Measurements from ENCODE around the gene PRLH.

PRLH gene

DNA sequence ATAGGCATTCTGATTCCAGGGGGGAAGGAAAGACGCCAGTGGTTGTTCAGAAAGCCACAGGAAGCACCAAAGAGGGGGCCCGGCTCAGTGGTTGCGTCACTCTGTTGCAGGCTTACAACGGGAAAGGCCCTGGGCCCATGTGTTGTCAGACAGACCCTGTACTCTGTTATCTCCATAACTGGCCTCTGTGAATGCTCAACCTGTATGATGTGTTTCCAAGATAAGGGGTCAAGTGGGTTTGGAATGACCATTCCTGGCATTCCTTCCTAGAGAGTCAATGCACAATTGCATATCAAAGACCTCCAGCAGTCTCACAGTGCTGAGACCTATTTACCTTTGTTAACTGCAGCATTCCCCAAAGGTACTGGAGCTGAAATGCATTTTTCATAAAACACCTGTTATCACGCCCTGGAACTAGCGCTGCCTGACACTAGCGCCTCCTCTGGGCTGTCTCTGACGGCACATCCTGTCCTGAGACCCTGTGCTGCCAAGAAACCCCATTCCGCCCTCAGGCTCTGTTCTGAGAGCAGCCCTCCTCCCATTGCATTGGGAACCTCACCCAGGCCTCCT lies 47.9 kb downstream of the PRLH start:
- Mint-ChIP-seq H3K27me3 (ENCODE audit: low read depth) (no peaks in the 10 kb centered on the region), H3K9me3 (no peaks in the 10 kb centered on the region), H3K4me1 (peaks cover 54% of the 10 kb centered on the region), H3K36me3 (ENCODE audit: low read depth) (no peaks in the 10 kb centered on the region), H3K4me3 (no peak overlapping the region), H3K27ac (peak overlapping the region in 1 of 3 experiments; percentile 94)
- TF ChIP-seq, protein P1, sequence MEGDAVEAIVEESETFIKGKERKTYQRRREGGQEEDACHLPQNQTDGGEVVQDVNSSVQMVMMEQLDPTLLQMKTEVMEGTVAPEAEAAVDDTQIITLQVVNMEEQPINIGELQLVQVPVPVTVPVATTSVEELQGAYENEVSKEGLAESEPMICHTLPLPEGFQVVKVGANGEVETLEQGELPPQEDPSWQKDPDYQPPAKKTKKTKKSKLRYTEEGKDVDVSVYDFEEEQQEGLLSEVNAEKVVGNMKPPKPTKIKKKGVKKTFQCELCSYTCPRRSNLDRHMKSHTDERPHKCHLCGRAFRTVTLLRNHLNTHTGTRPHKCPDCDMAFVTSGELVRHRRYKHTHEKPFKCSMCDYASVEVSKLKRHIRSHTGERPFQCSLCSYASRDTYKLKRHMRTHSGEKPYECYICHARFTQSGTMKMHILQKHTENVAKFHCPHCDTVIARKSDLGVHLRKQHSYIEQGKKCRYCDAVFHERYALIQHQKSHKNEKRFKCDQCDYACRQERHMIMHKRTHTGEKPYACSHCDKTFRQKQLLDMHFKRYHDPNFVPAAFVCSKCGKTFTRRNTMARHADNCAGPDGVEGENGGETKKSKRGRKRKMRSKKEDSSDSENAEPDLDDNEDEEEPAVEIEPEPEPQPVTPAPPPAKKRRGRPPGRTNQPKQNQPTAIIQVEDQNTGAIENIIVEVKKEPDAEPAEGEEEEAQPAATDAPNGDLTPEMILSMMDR (IDR thresholded peaks at IDR 0.05; ENCODE audit: unreplicated experiment in 3 of 3), result no peak

DNA sequence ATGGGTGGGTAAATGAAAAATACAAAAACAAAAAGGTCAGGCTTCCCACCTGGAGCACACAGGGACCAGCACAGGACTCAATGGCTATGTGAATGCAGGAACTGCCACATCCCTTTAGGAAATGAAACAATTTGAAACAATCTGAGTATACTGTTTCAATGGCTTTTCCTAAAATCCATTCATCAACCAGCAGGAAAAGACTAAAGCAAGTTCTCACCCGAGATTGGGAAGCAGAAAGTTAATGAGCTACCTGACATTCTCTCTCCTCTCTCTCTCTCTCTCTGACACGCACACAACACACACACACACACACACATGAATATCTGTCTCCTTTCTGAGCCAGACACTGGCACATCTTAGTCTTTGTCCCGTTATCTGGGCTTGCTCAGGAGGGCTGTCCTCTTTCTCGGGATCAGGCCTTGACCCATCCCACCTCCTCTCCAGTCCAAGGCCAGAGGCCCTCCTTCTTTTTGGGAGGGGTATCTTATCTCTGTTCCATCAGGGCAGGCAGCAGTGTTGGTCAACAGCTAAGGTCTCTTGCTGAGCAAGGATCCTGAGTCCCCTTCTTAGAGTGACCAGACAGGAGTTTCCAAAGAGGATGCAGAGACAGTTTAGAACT lies 49.4 kb downstream of the PRLH start:
- TF ChIP-seq, protein P1 (IDR thresholded peaks at IDR 0.05; ENCODE audit: unreplicated experiment in 3 of 3), result no peak
- H3K9me3 Mint-ChIP-seq, result peaks cover 3% of the 10 kb centered on the region
- H3K4me3 Mint-ChIP-seq, result no peak overlapping the region
- peaks cover 4% of the 10 kb centered on the region for H3K27me3 Mint-ChIP-seq (ENCODE audit: low read depth)
- peak overlapping the region; percentile 1 to 94 (median 88) for H3K27ac Mint-ChIP-seq
- peaks cover 58% of the 10 kb centered on the region for H3K4me1 Mint-ChIP-seq
- H3K36me3 Mint-ChIP-seq (ENCODE audit: low read depth), result no peaks in the 10 kb centered on the region

DNA sequence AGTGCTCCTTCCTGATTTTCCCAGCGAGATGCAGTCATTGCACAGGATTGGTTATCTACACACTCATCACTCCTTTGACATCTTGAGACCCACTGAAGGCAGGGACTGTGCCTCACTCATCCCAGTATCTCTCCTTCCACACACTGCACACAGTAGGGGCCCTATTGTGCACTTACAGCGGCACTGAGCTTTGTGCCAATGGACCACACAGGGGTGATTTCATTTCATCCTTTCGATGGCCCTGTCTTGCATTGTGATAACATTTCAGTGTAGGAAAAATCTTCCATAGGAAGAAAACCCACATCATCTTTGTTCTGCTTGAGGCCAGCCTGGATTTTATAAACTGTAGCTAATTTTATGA lies 50.0 kb downstream of the PRLH start:
- Mint-ChIP-seq H3K4me3 (peak overlapping the region in 1 of 3 experiments; percentile 46), H3K36me3 (ENCODE audit: low read depth) (no peaks in the 10 kb centered on the region)

More for the DNA sequence above, 50.0 kb downstream of the PRLH start:
- Mint-ChIP-seq H3K4me1 (peaks cover 60% of the 10 kb centered on the region), H3K27me3 (ENCODE audit: low read depth) (peaks cover 4% of the 10 kb centered on the region), H3K9me3 (peaks cover 6% of the 10 kb centered on the region), H3K27ac (peak overlapping the region; percentile 72 to 94 (median 88))
- TF ChIP-seq, protein P1 (IDR thresholded peaks at IDR 0.05; ENCODE audit: unreplicated experiment in 3 of 3), result no peak

Measured in nephron (organoid).